ENCODE data around the gene PLA2G4F.

DNA sequence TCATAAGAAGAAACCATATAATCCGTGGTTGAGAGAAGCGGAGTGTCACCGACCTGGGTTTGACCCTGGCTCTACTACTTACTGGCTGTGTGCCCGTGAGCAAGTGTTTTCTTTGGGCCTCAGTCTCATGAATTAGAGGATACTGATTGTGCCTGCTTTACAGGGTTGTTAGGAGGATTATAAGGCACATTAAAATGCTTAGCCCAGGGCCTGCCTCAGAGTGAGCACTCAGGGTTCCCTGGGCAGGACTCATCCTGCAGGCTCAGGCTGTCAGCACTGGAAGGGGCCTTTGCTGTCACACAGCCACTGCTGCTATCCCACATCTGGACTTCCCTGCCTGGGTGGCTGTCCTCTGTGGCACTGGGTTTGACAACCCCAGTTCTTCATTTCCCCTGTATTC lies 4.7 kb downstream of the PLA2G4F start:
- TF ChIP-seq, protein P1, sequence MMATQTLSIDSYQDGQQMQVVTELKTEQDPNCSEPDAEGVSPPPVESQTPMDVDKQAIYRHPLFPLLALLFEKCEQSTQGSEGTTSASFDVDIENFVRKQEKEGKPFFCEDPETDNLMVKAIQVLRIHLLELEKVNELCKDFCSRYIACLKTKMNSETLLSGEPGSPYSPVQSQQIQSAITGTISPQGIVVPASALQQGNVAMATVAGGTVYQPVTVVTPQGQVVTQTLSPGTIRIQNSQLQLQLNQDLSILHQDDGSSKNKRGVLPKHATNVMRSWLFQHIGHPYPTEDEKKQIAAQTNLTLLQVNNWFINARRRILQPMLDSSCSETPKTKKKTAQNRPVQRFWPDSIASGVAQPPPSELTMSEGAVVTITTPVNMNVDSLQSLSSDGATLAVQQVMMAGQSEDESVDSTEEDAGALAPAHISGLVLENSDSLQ (IDR thresholded peaks at IDR 0.05): no peak
- no peak for TF ChIP-seq FOXA1 (IDR thresholded peaks at IDR 0.05)
- no peak for TF ChIP-seq BHLHE40 (IDR thresholded peaks at IDR 0.05; ENCODE audit: borderline replicate concordance)
- no peak for TF ChIP-seq ZNF384 (IDR thresholded peaks at IDR 0.05)
- no peak for TF ChIP-seq ARNT (IDR thresholded peaks at IDR 0.05)
- TF ChIP-seq SP1 (IDR thresholded peaks at IDR 0.05): no peak
- TF ChIP-seq NFRKB (IDR thresholded peaks at IDR 0.05): no peak
- no peak for TF ChIP-seq TARDBP (IDR thresholded peaks at IDR 0.05)
- no peak for TF ChIP-seq FOXK2 (IDR thresholded peaks at IDR 0.05)
- TF ChIP-seq CTBP1 (IDR thresholded peaks at IDR 0.05; ENCODE audit: borderline replicate concordance): no peak
- TF ChIP-seq HDGF (IDR thresholded peaks at IDR 0.05; ENCODE audit: borderline replicate concordance): no peak
- TF ChIP-seq FOXM1 (IDR thresholded peaks at IDR 0.05; ENCODE audit: borderline replicate concordance): no peak
- no peak for TF ChIP-seq L3MBTL2 (conservative IDR thresholded peaks at IDR 0.05)
